Ovary (tissue), 9 donors: ENCODE data around the gene HIBADH. TPM values are rescaled to one million over a fixed set of nuclear protein-coding genes. Genes with fewer than 3 reads are reported as not detected.
"Not testable (repeated sequence)": the region's sequence is repeated elsewhere in the genome, so short reads cannot be mapped to it uniquely, and the experiment has no call there.

Experiments
- DNase-seq, 5 donors: peaks; one replicate each; pipeline ENCODE4 v3.0.0-alpha.2; 2019 to 2020
- H3K27ac ChIP-seq, 2 donors: fragments of 200-600 bp; one replicate each; pipeline versions ENCODE4 v1.5.1 to v1.8.0; 2019 to 2022
- H3K27me3 ChIP-seq: fragments of 200-600 bp; one replicate; pipeline ENCODE4 v1.8.0; 2022
- H3K36me3 ChIP-seq: fragments of 200-600 bp; sonication (generic); one replicate; pipeline ENCODE4 v1.5.1; 2019
- H3K4me1 ChIP-seq: one replicate; pipeline ENCODE4 v1.8.1; 2013; ENCODE audit warnings: mild to moderate bottlenecking, moderate library complexity; ENCODE audit not compliant: insufficient read depth
- H3K4me3 ChIP-seq: fragments of 200-600 bp; sonication (generic); one replicate; pipeline ENCODE4 v1.5.1; 2017
- H3K9me3 ChIP-seq, 2 donors: fragments of 200-600 bp in 1 of 2; sonication (generic) in 1 of 2; one replicate each; pipeline versions ENCODE4 v1.5.1 to v1.8.1; 2013 to 2019; ENCODE audit warnings: mild to moderate bottlenecking in 1 of 2, moderate library complexity in 1 of 2
- CTCF ChIP-seq, 3 donors: fragments of 450-650 bp in 2 of 3; fragments of 200-600 bp in 1 of 3; IDR thresholded peaks; one replicate each; pipeline versions ENCODE4 v1.5.1 to v1.8.0; 2016 to 2022; ENCODE audit warnings: antibody characterized with exemption in 3 of 3, mild to moderate bottlenecking in 1 of 3
- EP300 ChIP-seq: sonication (generic); formaldehyde crosslinking; IDR thresholded peaks from one replicate; pipeline ENCODE4 v1.6.1; 2017; ENCODE audit warnings: antibody characterized with exemption
- POLR2A ChIP-seq: fragments of 450-650 bp; IDR thresholded peaks from one replicate; pipeline ENCODE4 v1.6.1; 2017; ENCODE audit warnings: antibody characterized with exemption, mild to moderate bottlenecking, moderate library complexity
- WGBS, 3 donors: extraction: QIAGEN DNeasy Blood & Tissue Kit in 1 of 3; methylation state at CpG; one replicate each; pipeline versions ENCODE4 v1.1.5 to v1.1.7; 2013 to 2017; 5-methylcytosine and 5-hydroxymethylcytosine counted together
- intact Hi-C, 4 donors: fragments of 100-400 bp; cut with DNase I; formaldehyde crosslinking; loops; one replicate each; pipeline versions ENCODE4 v1.11.0 to v1.15.1; 2022 to 2023
- polyA plus RNA-seq, 2 donors: library from polyadenylated mRNA; stranded (reverse); fragments of 200-250 nt in 1 of 2; fragments of 350-450 nt in 1 of 2; fragmentation: Illumina TruSeq in 1 of 2; extraction: RNeasy Lipid Tissue Mini Kit (QIAGEN cat#74804) in 1 of 2; gene quantifications; one replicate each; pipeline ENCODE4 v1.2.3, GENCODE V29; 2013 to 2014
- total RNA-seq, 7 donors: library from RNA; depleted of rRNA in 2 of 7; stranded (reverse); fragments of >200 nt in 2 of 7; fragmentation: NEBNext Ultra II Directional in 3 of 7; extraction: Animal tissue kit (Norgen Biotek cat#: 25700) in 3 of 7; gene quantifications; one replicate each; pipeline versions ENCODE4 v1.1.0 to v1.2.4, GENCODE V29; 2016 to 2023
- donor health status: DM: no; HTN: no; CAD: no; lungs with moderate emphysema.
- donor health status: DM: no; HTN: no; CAD: no.
- donor health status: Bipolar disorder and iron deficiency.
- donor health status: DM: yes; HTN: yes; CAD: no.
- donor health status: DM: no; HTN: no; CAD: no.
- donor health status: DM: yes; HTN: yes; CAD: no.

HIBADH gene
- total and polyA plus RNA-seq, 9 donors = 24.4 to 76.0 (median 36.9) TPM

GRCh38 chr7:27510541-27510940 is 152.1 kb downstream of the HIBADH start:
- DNase-seq = no peak
- Histone ChIP-seq H3K9me3 (no peaks in the 10 kb centered on the region), H3K4me3 (no peak overlapping the region), H3K36me3 (no peaks in the 10 kb centered on the region), H3K27me3 (no peaks in the 10 kb centered on the region), H3K4me1 (no peaks in the 10 kb centered on the region), H3K27ac (no peak overlapping the region)
- 77 to 85% (median 79%) methylated on average over 2 of the region's 2 CpGs for whole genome bisulfite sequencing, 3 donors
- intact Hi-C loops = no loop called here
- TF ChIP-seq POLR2A (no peak), EP300 (no peak), CTCF (IDR thresholded peaks at IDR 0.05) (no peak)

- 94 to 99% (median 95%) methylated on average over 2 of the region's 2 CpGs for WGBS, 3 donors
Observed at GRCh38 chr7:27501879-27502278, 160.8 kb downstream of the HIBADH start.

GRCh38 chr7:27501001-27501400 is 161.7 kb downstream of the HIBADH start:
- Histone ChIP-seq H3K36me3 (no peaks in the 10 kb centered on the region), H3K4me3 (no peak overlapping the region), H3K27ac (no peak overlapping the region), H3K9me3 (no peaks in the 10 kb centered on the region), H3K4me1 (no peaks in the 10 kb centered on the region), H3K27me3 (no peaks in the 10 kb centered on the region)
- intact Hi-C loops = no loop called here
- 74 to 82% (median 78%) methylated on average over 6 of the region's 6 CpGs for WGBS, 3 donors
- DNase-seq = no peak
- no peak for TF ChIP-seq CTCF (IDR thresholded peaks at IDR 0.05)

More at GRCh38 chr7:27501879-27502278, 160.8 kb downstream of the HIBADH start:
- DNase-seq, intact Hi-C loops, H3K4me1 ChIP-seq, H3K27me3 ChIP-seq, H3K36me3 ChIP-seq, H3K4me3 ChIP-seq, H3K9me3 ChIP-seq, H3K27ac ChIP-seq: not testable (repeated sequence)

GRCh38 chr7:27492224-27492623 is 170.5 kb downstream of the HIBADH start:
- H3K36me3 ChIP-seq = no peaks in the 10 kb centered on the region
- no peak overlapping the region for H3K4me3 ChIP-seq
- no peaks in the 10 kb centered on the region for H3K4me1 ChIP-seq
- DNase-seq = no peak
- intact Hi-C loops = loop anchor here in 1 of 4 donors (5.0 kb wide), 1 partner anchor 265 kb away; no protein-coding TSS in a partner anchor
- 92 to 97% (median 93%) methylated on average over 9 to 11 of the region's 11 CpGs for WGBS, 3 donors
- no peaks in the 10 kb centered on the region for H3K9me3 ChIP-seq
- no peaks in the 10 kb centered on the region for H3K27me3 ChIP-seq
- no peak overlapping the region for H3K27ac ChIP-seq
- no peak for TF ChIP-seq EP300
- TF ChIP-seq CTCF (IDR thresholded peaks at IDR 0.05) = no peak
- TF ChIP-seq POLR2A = no peak

- Histone ChIP-seq H3K27me3 (no peaks in the 10 kb centered on the region), H3K9me3 (no peaks in the 10 kb centered on the region), H3K4me1 (no peaks in the 10 kb centered on the region), H3K36me3 (no peaks in the 10 kb centered on the region), H3K27ac (no peak overlapping the region), H3K4me3 (no peak overlapping the region)
- intact Hi-C loops = loop anchor here in 1 of 4 donors (5.0 kb wide), 1 partner anchor 264 kb away; no protein-coding TSS in a partner anchor
- TF ChIP-seq EP300 (no peak), CTCF (IDR thresholded peaks at IDR 0.05) (no peak), POLR2A (no peak)
- WGBS, 3 donors = 95 to 97% (median 97%) methylated on average over 21 of the region's 21 CpGs
- DNase-seq = no peak
Observed at GRCh38 chr7:27491534-27491933, 171.1 kb downstream of the HIBADH start.
